Measurements from ENCODE around the gene ZC3H18.

The ZC3H18 gene

GRCh38 chr16:88569985-88570690 is at the start of gene ZC3H18:
Gene ZC3H18 (plus strand): TSS chr16:88570403. CDS start chr16:88577124, 6,721 bp downstream.
- DNase-seq = peak; percentile 98

GRCh38 chr16:88521674-88522073 is 48.5 kb upstream of the ZC3H18 start:
- no peak for DNase-seq

DNA sequence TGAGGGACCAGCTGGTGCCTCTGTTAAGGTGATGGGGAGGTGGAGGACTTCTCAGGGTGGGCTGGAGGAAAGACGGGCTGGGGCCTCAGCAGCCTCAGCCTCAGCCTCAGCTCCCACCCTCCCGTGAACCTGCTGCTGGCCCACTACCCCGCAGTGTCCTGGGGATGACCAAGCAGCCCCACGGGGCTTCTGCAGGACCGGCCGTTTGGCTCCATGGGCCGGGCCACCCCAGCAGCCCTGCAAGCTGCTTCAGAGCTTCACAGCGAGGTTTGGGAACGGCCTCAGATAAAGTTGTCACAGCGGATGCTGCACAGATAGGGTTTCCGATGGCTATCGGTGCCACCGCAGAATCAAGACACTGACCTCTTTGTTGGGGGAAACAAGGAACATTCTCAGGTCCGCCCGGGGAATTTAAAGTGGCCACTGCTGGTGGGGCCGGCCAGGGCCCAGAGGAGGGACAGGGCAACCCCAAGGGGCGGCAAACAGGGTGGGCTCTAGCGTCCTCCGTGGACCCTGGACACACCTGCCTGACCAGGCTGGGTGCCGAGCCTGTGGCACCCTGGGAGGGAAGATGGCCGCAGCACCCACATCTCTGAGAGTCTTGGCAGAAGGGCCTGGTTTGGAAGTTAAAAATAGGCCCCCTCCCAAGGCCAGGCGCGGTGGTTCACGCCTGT is 47.8 kb upstream of the ZC3H18 start:
- DNase-seq = no peak

GRCh38 chr16:88523309-88524161 is 46.7 kb upstream of the ZC3H18 start:
- DNase-seq = no peak

DNA sequence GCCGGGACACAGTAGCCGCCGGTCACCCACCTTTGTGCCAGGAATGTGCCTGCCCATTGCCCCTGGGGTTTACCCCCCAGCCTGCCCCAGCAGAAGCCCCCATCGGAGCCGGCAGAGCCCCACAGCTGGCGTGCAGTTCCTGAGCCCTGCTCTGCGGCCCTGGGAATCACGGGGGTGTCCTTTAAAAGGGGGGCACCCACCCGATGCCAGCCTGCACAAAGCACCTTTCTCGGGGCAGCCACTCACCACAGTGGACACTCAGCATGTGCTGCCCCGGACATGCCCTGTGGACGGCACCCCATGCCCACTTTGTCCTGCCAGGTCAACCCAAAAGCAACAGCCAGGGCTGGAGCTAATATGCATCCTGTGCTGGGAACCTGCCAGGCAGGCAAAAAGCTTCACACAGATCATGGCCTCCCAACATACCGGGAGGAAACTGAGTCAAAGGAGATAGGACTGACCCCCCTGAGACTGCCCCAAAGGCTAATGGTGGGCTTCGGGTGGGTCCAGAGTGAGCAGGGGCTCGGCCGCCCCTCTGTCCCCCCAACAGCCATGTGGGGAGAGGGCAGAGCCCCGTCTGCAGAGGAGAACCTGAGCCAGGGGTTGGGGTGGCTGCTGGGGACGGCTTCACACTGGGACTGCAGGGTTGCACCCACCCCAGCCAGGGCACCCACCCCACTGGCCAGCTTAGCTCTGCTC is 45.8 kb upstream of the ZC3H18 start:
- no peak for DNase-seq

DNA sequence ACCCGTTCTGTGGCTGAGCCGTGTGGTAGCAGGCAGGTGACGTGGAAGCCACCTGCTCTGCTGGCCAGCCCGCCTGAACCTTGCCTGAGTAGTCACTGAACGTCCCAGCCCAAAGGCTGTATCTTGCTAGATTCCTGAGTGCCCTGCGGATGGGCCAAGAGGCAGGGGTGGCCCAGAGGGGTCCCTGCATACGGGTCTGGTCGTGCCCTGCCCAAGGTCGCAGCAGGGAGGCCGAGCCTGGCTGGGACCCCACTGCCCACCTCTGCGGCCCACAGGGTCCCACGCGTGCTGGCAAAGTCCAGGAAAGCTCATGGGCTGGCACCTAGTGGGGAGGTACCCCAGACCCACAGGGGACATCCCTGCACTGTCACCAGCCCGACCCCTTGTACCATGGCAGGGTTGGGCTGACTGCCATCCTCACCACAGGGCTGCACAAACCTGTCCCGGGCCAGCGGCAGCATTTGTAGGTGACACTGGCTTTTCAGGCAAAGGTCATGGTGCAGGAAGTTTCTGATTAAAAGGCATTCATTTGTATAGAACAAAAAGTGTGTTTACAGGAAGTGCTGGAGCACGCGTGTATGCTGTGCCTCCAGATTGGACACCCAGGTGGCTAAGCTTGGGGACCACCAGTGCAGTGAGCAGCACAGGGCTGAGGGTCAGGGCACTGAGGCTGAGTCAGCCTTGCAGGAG is 45.1 kb upstream of the ZC3H18 start:
- DNase-seq = no peak

GRCh38 chr16:88525663-88525990 is 44.6 kb upstream of the ZC3H18 start:
- DNase-seq = no peak

- DNase-seq = no peak
These were observed 43.9 kb upstream of the ZC3H18 start for GRCh38 chr16:88526008-88526905.

- no peak for DNase-seq
These were observed 43.4 kb upstream of the ZC3H18 start for GRCh38 chr16:88526906-88527185.

DNA sequence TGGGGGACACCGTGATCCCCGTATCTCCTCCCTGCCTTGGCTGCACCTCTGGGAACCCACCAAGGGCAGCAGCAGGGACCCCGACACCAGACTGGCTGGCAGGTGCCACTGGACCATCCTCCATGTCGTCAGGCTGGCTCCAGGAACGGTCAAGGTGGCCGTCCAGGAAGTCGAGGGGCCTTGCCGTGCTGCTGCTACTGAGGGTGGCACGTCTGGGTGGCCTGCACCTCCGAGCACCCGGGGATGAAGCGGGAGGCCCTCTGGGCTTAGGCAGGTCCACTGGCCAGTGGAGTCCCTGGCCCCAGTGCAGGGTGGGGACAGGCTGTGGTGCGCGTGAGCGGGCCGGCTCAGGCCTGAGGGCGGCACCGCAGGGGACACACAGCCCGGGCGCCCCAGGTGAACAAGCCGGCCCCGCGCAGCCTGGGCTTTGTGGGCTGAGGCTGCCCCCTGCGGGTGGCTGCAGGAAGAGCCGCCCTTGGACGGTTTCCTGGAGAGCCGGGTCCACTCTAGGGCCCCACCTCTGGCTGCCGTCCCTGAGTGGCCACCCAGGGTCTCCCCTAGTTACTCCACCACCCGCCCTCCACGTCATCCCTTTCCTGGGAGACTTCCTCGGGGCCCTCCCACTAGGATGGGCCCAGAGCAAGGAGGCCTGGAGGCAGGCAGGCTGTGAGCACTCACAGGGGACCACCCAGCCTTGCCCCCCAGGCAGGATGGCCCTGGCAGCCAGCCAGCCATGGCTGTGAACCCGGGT is 42.8 kb upstream of the ZC3H18 start:
- peak; percentile 73 for DNase-seq

GRCh38 chr16:88527937-88528743 is 42.1 kb upstream of the ZC3H18 start:
- no peak for DNase-seq

- no peak for DNase-seq
These were observed 41.3 kb upstream of the ZC3H18 start for GRCh38 chr16:88528902-88529318.

DNA sequence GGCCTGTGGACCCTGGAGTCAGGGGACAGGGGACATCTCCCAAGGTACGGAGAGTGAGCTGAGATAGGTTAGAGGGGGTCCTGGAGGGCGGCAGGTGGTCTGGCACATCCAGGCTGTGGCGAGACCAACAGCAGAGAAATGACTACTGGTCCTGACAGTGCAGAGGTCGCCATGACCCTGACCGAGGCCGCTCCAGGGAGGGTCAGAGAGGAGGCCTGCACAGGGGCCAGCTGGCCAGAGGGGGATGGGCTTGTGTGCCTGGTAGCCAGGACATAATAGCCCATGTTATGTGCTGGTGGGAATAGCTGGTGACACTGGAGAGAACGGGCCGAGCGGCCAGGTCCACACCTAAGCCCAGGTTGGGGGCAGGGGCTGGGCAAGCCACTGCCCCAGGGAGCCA is 40.6 kb upstream of the ZC3H18 start:
- DNase-seq = no peak

DNA sequence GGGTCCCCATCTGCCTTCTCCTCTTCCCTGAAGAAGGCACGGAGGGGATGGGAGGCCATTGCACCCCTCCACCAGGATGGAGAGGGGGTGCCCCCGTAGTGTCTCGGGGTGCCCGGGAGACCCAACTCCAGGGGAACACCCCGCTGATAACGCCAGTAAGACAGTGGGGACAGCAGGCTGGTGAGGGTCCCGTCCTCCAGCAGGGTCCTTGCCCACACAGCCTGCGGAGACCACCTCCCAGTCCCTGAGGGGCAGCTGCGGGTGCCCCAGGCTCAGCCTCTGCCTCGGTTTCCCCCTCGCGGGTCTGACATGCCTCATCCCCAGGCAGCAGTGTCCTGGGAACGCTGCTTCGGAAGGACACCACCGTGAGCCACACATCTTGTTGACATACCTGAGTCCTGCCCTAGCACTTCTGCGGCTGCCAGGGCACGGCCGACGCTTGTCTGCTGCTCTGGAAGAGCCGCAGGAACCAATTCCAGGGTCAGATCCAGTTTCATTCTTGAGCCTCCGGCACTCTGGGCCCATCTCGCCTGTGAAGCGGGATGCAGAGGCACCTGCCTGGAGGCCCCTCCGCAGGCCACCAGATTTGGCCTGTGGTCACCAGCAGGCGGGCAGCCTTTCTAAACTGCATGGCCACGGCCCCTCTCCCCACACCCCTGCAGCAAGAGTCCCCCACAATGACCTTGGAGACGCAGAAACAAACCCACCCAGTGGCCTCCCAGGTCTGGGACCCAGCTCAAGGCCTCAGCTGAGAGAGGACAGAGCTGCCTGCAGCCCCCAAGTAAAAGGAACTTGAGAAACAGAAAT is 39.9 kb upstream of the ZC3H18 start:
- DNase-seq = peak; percentile 17

DNA sequence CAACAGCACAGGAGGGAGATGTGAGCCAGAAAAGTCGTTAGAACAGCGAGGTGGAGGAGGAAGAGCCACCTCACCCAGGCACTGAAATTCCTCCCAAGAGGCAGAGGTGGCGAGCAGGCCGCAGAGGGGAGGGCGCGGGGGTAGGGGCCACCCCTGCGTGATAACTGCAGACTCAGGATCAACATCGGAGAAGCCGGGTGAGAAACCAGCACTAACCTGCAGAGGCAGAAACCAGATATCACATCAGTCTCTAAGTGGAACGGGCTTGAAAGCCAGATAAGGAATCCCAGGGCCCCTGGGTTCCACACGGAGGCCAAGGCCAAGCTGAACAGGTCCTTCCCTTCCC is 39.4 kb upstream of the ZC3H18 start:
- no peak for DNase-seq

DNA sequence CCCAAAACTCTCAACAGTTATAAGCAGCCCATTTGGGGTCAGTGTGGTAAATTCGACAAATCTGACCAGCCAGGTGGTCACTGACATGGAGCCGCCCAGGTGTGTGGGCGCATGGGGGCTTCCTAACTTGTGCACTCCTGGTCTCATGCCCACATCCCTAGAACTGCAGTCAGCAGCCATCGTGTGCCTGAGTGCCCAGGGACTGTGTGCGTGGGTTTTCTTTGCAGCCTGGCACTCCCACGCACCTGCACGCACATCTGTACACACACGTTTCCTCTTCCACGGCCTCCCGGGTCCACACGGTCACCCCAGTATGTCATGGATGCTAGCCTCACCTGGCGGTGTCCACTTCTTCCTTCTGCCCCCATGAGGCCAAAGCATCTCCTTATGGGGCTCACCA is 38.9 kb upstream of the ZC3H18 start:
- DNase-seq = peak; percentile 25

GRCh38 chr16:88531931-88532433 is 38.2 kb upstream of the ZC3H18 start:
- no peak for DNase-seq

GRCh38 chr16:88532434-88533241 is 37.6 kb upstream of the ZC3H18 start:
- DNase-seq = no peak

Measured in activated T-cell treated with anti-CD3 and anti-CD28 coated beads, Interleukin-2, amount 50 U/mL, for 1 hour (primary cell).